Measurements from ENCODE around the gene FMN1. TPM values are rescaled to one million over a fixed set of nuclear protein-coding genes. Genes with fewer than 3 reads are reported as not detected.

The FMN1 gene
- total RNA-seq, 1 experiment from 2014 or later, result 25.8 TPM

DNA sequence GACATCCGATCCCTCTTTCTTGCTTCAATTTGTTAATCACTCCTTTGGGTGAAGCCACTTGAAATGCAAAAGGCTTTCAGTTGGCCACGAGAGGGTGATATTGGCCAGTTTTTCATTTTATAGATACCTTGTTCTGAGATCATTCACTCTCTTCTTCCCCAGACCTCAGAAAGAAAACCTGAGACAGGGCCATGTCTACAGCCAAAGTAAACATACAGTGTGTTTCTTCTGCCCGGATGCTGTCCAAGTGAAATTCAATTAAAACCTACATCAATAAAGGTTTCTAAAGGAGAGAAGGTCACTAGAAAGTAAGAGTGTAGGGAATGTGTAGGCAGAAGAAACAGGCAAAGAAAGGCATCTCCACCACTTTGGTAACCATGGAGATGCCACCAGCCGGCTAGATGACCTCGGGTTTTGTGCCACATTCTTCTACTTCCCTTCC lies 39.5 kb upstream of the FMN1 start:
- Histone ChIP-seq H2AFZ (no peak overlapping the region), H3K9me2 (ENCODE audit: insufficient read depth) (no peaks in the 10 kb centered on the region), H3K27ac (no peak overlapping the region), H3K79me2 (ENCODE audit: low read depth) (no peaks in the 10 kb centered on the region), H3K4me2 (no peak overlapping the region), H3K36me3 (ENCODE audit: low read depth) (no peaks in the 10 kb centered on the region), H3K4me3 (no peak overlapping the region), H3K9me3 (ENCODE audit: insufficient read depth, low read depth) (no peaks in the 10 kb centered on the region), H3K27me3 (ENCODE audit: insufficient read depth, low read depth) (no peaks in the 10 kb centered on the region), H3K4me1 (replicated peaks; ENCODE audit: insufficient read depth) (peaks cover 13% of the 10 kb centered on the region), H3F3A (ENCODE audit: insufficient read depth, low read depth) (no peaks in the 10 kb centered on the region; the same call in 1 of the 2 replicates), H4K20me1 (ENCODE audit: insufficient read depth) (no peaks in the 10 kb centered on the region)
- no peak for TF ChIP-seq EZH2 (IDR thresholded peaks at IDR 0.05; ENCODE audit: low read depth)
- TF ChIP-seq, protein P1, sequence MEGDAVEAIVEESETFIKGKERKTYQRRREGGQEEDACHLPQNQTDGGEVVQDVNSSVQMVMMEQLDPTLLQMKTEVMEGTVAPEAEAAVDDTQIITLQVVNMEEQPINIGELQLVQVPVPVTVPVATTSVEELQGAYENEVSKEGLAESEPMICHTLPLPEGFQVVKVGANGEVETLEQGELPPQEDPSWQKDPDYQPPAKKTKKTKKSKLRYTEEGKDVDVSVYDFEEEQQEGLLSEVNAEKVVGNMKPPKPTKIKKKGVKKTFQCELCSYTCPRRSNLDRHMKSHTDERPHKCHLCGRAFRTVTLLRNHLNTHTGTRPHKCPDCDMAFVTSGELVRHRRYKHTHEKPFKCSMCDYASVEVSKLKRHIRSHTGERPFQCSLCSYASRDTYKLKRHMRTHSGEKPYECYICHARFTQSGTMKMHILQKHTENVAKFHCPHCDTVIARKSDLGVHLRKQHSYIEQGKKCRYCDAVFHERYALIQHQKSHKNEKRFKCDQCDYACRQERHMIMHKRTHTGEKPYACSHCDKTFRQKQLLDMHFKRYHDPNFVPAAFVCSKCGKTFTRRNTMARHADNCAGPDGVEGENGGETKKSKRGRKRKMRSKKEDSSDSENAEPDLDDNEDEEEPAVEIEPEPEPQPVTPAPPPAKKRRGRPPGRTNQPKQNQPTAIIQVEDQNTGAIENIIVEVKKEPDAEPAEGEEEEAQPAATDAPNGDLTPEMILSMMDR (conservative IDR thresholded peaks at IDR 0.05), result peak; percentile 72
- DNase-seq, result peak; percentile 20 to 46
- POLR2A ChIA-PET (ENCODE audit: unreplicated experiment), result no interaction called here
- intact Hi-C loops (cut with micrococcal nuclease; ENCODE audit: unreplicated experiment), result loop anchor here (1.0 kb wide), 5 partner anchors 58 to 495 kb away; no protein-coding TSS in a partner anchor
- BruUV-seq (replicated peaks), result no TSS peak
- CTCF ChIA-PET, result no interaction called here

DNA sequence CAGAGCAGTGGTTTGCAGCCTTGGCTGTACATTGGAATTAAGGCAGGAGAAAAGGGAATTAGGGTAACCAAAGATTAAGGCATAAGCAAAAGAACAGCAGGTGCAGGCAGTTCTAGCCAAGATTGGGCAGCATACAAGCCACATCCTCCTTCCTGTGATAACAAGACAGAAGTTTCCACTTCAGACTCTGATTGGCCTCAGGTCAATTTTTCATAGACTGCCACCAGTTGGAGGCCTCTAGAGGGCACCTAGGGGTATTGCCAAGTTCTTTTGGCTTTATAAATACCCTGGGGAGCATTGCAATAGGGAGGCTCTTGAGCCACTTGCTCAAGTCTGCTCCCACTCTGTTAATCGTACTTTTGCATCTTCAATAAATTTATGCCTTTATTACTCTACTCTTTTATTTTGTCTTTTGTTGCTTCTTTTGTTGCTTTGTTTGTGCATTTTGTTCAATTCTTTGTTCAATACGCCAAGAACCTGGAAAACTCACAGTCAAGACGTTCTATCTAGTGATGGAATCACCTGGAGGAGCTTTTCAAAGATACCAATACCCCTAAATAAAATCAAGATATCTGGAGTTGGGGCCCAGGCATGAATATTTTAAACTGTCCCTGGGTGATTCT lies 32.2 kb upstream of the FMN1 start:
- H3K4me3 ChIP-seq, result no peak overlapping the region
- intact Hi-C loops (cut with micrococcal nuclease; ENCODE audit: unreplicated experiment), result no loop called here
- no peaks in the 10 kb centered on the region for H3K79me2 ChIP-seq (ENCODE audit: low read depth)
- no peaks in the 10 kb centered on the region for H3K9me2 ChIP-seq (ENCODE audit: insufficient read depth)
- CTCF ChIA-PET, result no interaction called here
- no peak for TF ChIP-seq EZH2 (IDR thresholded peaks at IDR 0.05; ENCODE audit: low read depth)
- TF ChIP-seq, protein P1 (conservative IDR thresholded peaks at IDR 0.05), result peak; percentile 51
- H3K4me1 ChIP-seq (replicated peaks; ENCODE audit: insufficient read depth), result no peaks in the 10 kb centered on the region
- no peak overlapping the region for H2AFZ ChIP-seq
- BruUV-seq (replicated peaks), result no TSS peak
- no peak overlapping the region for H3K27ac ChIP-seq
- no peaks in the 10 kb centered on the region for H3K27me3 ChIP-seq (ENCODE audit: insufficient read depth, low read depth)
- DNase-seq, result peak in 1 of 2 experiments; percentile 11
- no peaks in the 10 kb centered on the region for H4K20me1 ChIP-seq (ENCODE audit: insufficient read depth)
- POLR2A ChIA-PET (ENCODE audit: unreplicated experiment), result no interaction called here
- no peaks in the 10 kb centered on the region for H3K36me3 ChIP-seq (ENCODE audit: low read depth)
- H3K4me2 ChIP-seq, result no peak overlapping the region
- no peaks in the 10 kb centered on the region for H3F3A ChIP-seq (ENCODE audit: insufficient read depth, low read depth)
- no peaks in the 10 kb centered on the region for H3K9me3 ChIP-seq (ENCODE audit: insufficient read depth, low read depth)

DNA sequence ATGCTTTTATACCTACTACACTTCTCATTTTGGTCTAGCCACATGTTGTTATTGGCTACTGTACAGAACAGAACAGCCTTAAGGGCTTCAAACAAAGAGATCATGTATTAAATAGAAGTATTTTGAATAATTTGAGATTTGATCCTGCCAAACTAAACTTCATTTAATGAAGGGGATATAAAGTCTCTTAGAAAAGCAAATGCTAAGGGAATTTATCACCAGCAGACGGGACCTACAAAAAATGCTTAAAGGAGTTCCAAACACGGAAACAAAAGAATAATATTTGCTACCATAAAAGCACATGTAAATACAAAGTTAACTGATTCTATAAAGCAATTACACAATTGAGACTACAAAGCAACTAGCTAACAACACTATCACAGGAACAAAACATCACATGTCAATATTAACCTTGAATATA lies 23.6 kb upstream of the FMN1 start:
- CTCF ChIA-PET, result interaction anchor here (0.6 to 1.0 kb wide), 2 partner anchors 15 to 895 kb away, joined by 3 to 4 read pairs; no protein-coding TSS in a partner anchor

More for the DNA sequence above, 23.6 kb upstream of the FMN1 start:
- H4K20me1 ChIP-seq (ENCODE audit: insufficient read depth), result no peaks in the 10 kb centered on the region
- H3K27me3 ChIP-seq (ENCODE audit: insufficient read depth, low read depth), result no peaks in the 10 kb centered on the region
- no peak overlapping the region for H2AFZ ChIP-seq
- H3K9me3 ChIP-seq (ENCODE audit: insufficient read depth, low read depth), result no peaks in the 10 kb centered on the region
- intact Hi-C loops (cut with micrococcal nuclease; ENCODE audit: unreplicated experiment), result no loop called here
- H3K4me2 ChIP-seq, result no peak overlapping the region
- DNase-seq, result no peak
- BruUV-seq (replicated peaks), result no TSS peak
- POLR2A ChIA-PET (ENCODE audit: unreplicated experiment), result no interaction called here
- H3K79me2 ChIP-seq (ENCODE audit: low read depth), result no peaks in the 10 kb centered on the region
- TF ChIP-seq, protein P1 (conservative IDR thresholded peaks at IDR 0.05), result no peak
- TF ChIP-seq EZH2 (IDR thresholded peaks at IDR 0.05; ENCODE audit: low read depth), result no peak
- no peaks in the 10 kb centered on the region; the same call in 1 of the 2 replicates for H3F3A ChIP-seq (ENCODE audit: insufficient read depth, low read depth)
- no peak overlapping the region for H3K27ac ChIP-seq
- H3K4me3 ChIP-seq, result no peak overlapping the region
- H3K9me2 ChIP-seq (ENCODE audit: insufficient read depth), result no peaks in the 10 kb centered on the region
- H3K36me3 ChIP-seq (ENCODE audit: low read depth), result no peaks in the 10 kb centered on the region
- H3K4me1 ChIP-seq (replicated peaks; ENCODE audit: insufficient read depth), result no peaks in the 10 kb centered on the region
